Heart left ventricle (tissue), 13 donors: ENCODE measurements around the gene CHRDL2.

ENCODE experiments used
- CTCF ChIP-seq, 12 donors: fragments of 200-600 bp; sonication (generic) in 4 of 12; IDR thresholded peaks; one replicate each; pipeline versions ENCODE4 v1.5.0 to v1.8.0; 2018 to 2022; ENCODE audit warnings: antibody characterized with exemption in 12 of 12, mild to moderate bottlenecking in 5 of 12
- POLR2A ChIP-seq, 2 donors: fragments of 450-650 bp; IDR thresholded peaks; one replicate each; pipeline ENCODE4 v1.6.1; 2017; ENCODE audit warnings: antibody characterized with exemption in 2 of 2, mild to moderate bottlenecking in 2 of 2, moderate library complexity in 2 of 2
- donor health status: ischemic (EF 13 %, LVEDD 7.1; RV severe dilation, severe dysfunction).
- donor health status: DM: no; HTN: yes; CAD: no.
- donor health status: DM: no; HTN: no; CAD: no.
- donor health status: ischemic (EF 25% LVEDD 6.9; RV normal size, moderate dysfunction).
- donor health status: ischemic (EF 25% LVEDD 5.7; RV mildly dilated, moderate dysfunction).
- donor health status: ischemic (EF 35%, LVEDD 5.7; RV mildly dilated, moderate dysfunction).
- donor health status: nonischemic (EF 11% LVEDD 7.7; RV severe dilation, severe dysfunction).
- donor health status: DM: yes; HTN: yes; CAD: no.
- donor health status: PGD.
- donor health status: ischemic (EF 29% LVEDD 5.4; RV normal size, mild dysfunction).
- donor health status: nonischemic (EF 23%, LVEDD 6.1; RV moderate dilation, normal function).

- TF ChIP-seq CTCF (IDR thresholded peaks at IDR 0.05) = no peak
- TF ChIP-seq POLR2A (IDR thresholded peaks at IDR 0.05) = no peak
Measured at GRCh38 chr11:74766905-74767304, 35.7 kb upstream of the CHRDL2 start.
